Head of caudate nucleus (tissue), 42 donors: ENCODE results near the gene TMEM17.

Source experiments
- DNase-seq, 42 donors: peaks; one replicate each; pipeline versions ENCODE4 v3.0.0 to v3.0.0-alpha.2; 2020 to 2021; ENCODE audit warnings: mixed read lengths in 7 of 42
- intact Hi-C: fragments of 100-400 bp; cut with DNase I; formaldehyde crosslinking; loops from one replicate; pipeline ENCODE4 v1.15.0; 2022

TMEM17 gene

GRCh38 chr2:62461707-62462106 is 44.3 kb downstream of the TMEM17 start:
- peak in 15 of 42 donors; percentile 23 to 84 (median 50) for DNase-seq
- intact Hi-C loops: no loop called here

- no peak for DNase-seq
- intact Hi-C loops: no loop called here
These were observed 44.9 kb downstream of the TMEM17 start for GRCh38 chr2:62461017-62461553.

GRCh38 chr2:62460175-62460574 is 45.8 kb downstream of the TMEM17 start:
- intact Hi-C loops: no loop called here
- DNase-seq: peak in 12 of 42 donors; percentile 28 to 77 (median 38)

- intact Hi-C loops: loop anchor here (5.0 kb wide), 1 partner anchor 268 kb away; no protein-coding TSS in a partner anchor
- DNase-seq: no peak
These were observed 46.3 kb downstream of the TMEM17 start for GRCh38 chr2:62459672-62460071.

GRCh38 chr2:62459106-62459505 is 46.9 kb downstream of the TMEM17 start:
- intact Hi-C loops: loop anchor here (5.0 kb wide), 1 partner anchor 268 kb away; no protein-coding TSS in a partner anchor
- no peak for DNase-seq

GRCh38 chr2:62458671-62459081 is 47.3 kb downstream of the TMEM17 start:
- intact Hi-C loops: loop anchor here (5.0 kb wide), 1 partner anchor 269 kb away; no protein-coding TSS in a partner anchor
- no peak for DNase-seq

GRCh38 chr2:62458206-62458641 is 47.8 kb downstream of the TMEM17 start:
- intact Hi-C loops: loop anchor here (5.0 kb wide), 1 partner anchor 269 kb away; no protein-coding TSS in a partner anchor
- DNase-seq: peak in 1 of 42 donors; percentile 19

- peak in 1 of 42 donors; percentile 22 for DNase-seq
- intact Hi-C loops: loop anchor here (2.0 to 5.0 kb wide), 2 partner anchors 270 to 315 kb away; no protein-coding TSS in a partner anchor
These were observed 48.4 kb downstream of the TMEM17 start for GRCh38 chr2:62457556-62457955.

GRCh38 chr2:62456721-62457539 is 49.1 kb downstream of the TMEM17 start:
- DNase-seq: peak; percentile 31 to 90 (median 79)
- intact Hi-C loops: loop anchor here (2.0 to 5.0 kb wide), 2 partner anchors 270 to 316 kb away; no protein-coding TSS in a partner anchor

- DNase-seq: peak in 1 of 42 donors; percentile 30
- intact Hi-C loops: loop anchor here (2.0 to 5.0 kb wide), 2 partner anchors 271 to 317 kb away; no protein-coding TSS in a partner anchor
These were observed 49.9 kb downstream of the TMEM17 start for GRCh38 chr2:62455957-62456692.

- DNase-seq: peak in 2 of 42 donors; percentile 19 to 25
- intact Hi-C loops: no loop called here
These were observed 52.0 kb downstream of the TMEM17 start for GRCh38 chr2:62453955-62454354.

- no peak for DNase-seq
- intact Hi-C loops: no loop called here
These were observed 53.1 kb downstream of the TMEM17 start for GRCh38 chr2:62452701-62453454.

GRCh38 chr2:62450716-62451191 is 55.2 kb downstream of the TMEM17 start:
- DNase-seq: peak in 1 of 42 donors; percentile 24
- intact Hi-C loops: no loop called here
